ENCODE results near the gene CAT. TPM values are rescaled to one million over a fixed set of nuclear protein-coding genes. Genes with fewer than 3 reads are reported as not detected.

Gene CAT
- total RNA-seq, 1 experiment from 2014 or later: 26.6 TPM

GRCh38 chr11:34516247-34517040 lies 77.7 kb downstream of the CAT start:
- H3K27ac ChIP-seq (ENCODE audit: low read depth, low read length, poor library complexity, severe bottlenecking): no peak overlapping the region
- H3K4me3 ChIP-seq (ENCODE audit: low read depth, low read length, poor library complexity, severe bottlenecking): no peak overlapping the region
- H3K9me3 ChIP-seq (ENCODE audit: low read depth, low read length, poor library complexity, severe bottlenecking): no peaks in the 10 kb centered on the region
- H3K27me3 ChIP-seq (replicated peaks; ENCODE audit: insufficient read depth, low read depth, low read length, poor library complexity): peaks cover 4% of the 10 kb centered on the region
- TF ChIP-seq CTCF (conservative IDR thresholded peaks at IDR 0.05; ENCODE audit: low read depth, low read length) (no peak), EZH2 (IDR thresholded peaks at IDR 0.05; ENCODE audit: borderline replicate concordance, low read depth, low read length, poor library complexity, severe bottlenecking) (no peak)
- H3K4me1 ChIP-seq (ENCODE audit: insufficient read depth, low read length, poor library complexity, severe bottlenecking): no peaks in the 10 kb centered on the region
- POLR2A ChIA-PET (ENCODE audit: low non-redundant PET): interaction anchor here (0.5 kb wide), 1 partner anchor 307 kb away, joined by 3 read pairs; no protein-coding TSS in a partner anchor
- no peaks in the 10 kb centered on the region for H3K36me3 ChIP-seq (ENCODE audit: insufficient read depth, low read length, poor library complexity, severe bottlenecking)
- intact Hi-C loops (cut with micrococcal nuclease; ENCODE audit: unreplicated experiment): no loop called here
- DNase-seq (ENCODE audit: low spot score): no peak
- BruUV-seq (replicated peaks): no TSS peak
- CTCF ChIA-PET: no interaction called here

GRCh38 chr11:34519595-34520235 lies 81.0 kb downstream of the CAT start:
- TF ChIP-seq CTCF (conservative IDR thresholded peaks at IDR 0.05; ENCODE audit: low read depth, low read length) (no peak), EZH2 (IDR thresholded peaks at IDR 0.05; ENCODE audit: borderline replicate concordance, low read depth, low read length, poor library complexity, severe bottlenecking) (no peak)
- Histone ChIP-seq H3K27me3 (replicated peaks; ENCODE audit: insufficient read depth, low read depth, low read length, poor library complexity) (peaks cover 4% of the 10 kb centered on the region), H3K36me3 (ENCODE audit: insufficient read depth, low read length, poor library complexity, severe bottlenecking) (no peaks in the 10 kb centered on the region), H3K4me3 (ENCODE audit: low read depth, low read length, poor library complexity, severe bottlenecking) (no peak overlapping the region), H3K4me1 (ENCODE audit: insufficient read depth, low read length, poor library complexity, severe bottlenecking) (no peaks in the 10 kb centered on the region), H3K27ac (ENCODE audit: low read depth, low read length, poor library complexity, severe bottlenecking) (no peak overlapping the region), H3K9me3 (ENCODE audit: low read depth, low read length, poor library complexity, severe bottlenecking) (no peaks in the 10 kb centered on the region)
- intact Hi-C loops (cut with micrococcal nuclease; ENCODE audit: unreplicated experiment): no loop called here
- no TSS peak for BruUV-seq (replicated peaks)
- DNase-seq (ENCODE audit: low spot score): no peak
- POLR2A ChIA-PET (ENCODE audit: low non-redundant PET): no interaction called here
- CTCF ChIA-PET: no interaction called here

GRCh38 chr11:34521265-34521664 lies 82.5 kb downstream of the CAT start:
- Histone ChIP-seq H3K27me3 (replicated peaks; ENCODE audit: insufficient read depth, low read depth, low read length, poor library complexity) (peaks cover 4% of the 10 kb centered on the region), H3K27ac (ENCODE audit: low read depth, low read length, poor library complexity, severe bottlenecking) (no peak overlapping the region), H3K9me3 (ENCODE audit: low read depth, low read length, poor library complexity, severe bottlenecking) (no peaks in the 10 kb centered on the region), H3K4me1 (ENCODE audit: insufficient read depth, low read length, poor library complexity, severe bottlenecking) (no peaks in the 10 kb centered on the region), H3K4me3 (ENCODE audit: low read depth, low read length, poor library complexity, severe bottlenecking) (no peak overlapping the region), H3K36me3 (ENCODE audit: insufficient read depth, low read length, poor library complexity, severe bottlenecking) (no peaks in the 10 kb centered on the region)
- intact Hi-C loops (cut with micrococcal nuclease; ENCODE audit: unreplicated experiment): no loop called here
- BruUV-seq (replicated peaks): no TSS peak
- TF ChIP-seq CTCF (conservative IDR thresholded peaks at IDR 0.05; ENCODE audit: low read depth, low read length) (no peak), EZH2 (IDR thresholded peaks at IDR 0.05; ENCODE audit: borderline replicate concordance, low read depth, low read length, poor library complexity, severe bottlenecking) (no peak)
- DNase-seq (ENCODE audit: low spot score): no peak
- ChIA-PET CTCF (no interaction called here), POLR2A (ENCODE audit: low non-redundant PET) (no interaction called here)

Other genes starting within 250 kb of the CAT start
- 40.7 and 46.3 TPM in 2 replicates for gene ABTB2, start 80.9 kb upstream of the CAT start, total RNA-seq (2021)
- not detected in 2 replicates for gene ELF5, start 74.9 kb downstream of the CAT start, total RNA-seq (2021)
- gene EHF, start 182.2 kb downstream of the CAT start, total RNA-seq (2021): not detected in 2 replicates